ENCODE data around the gene COX7B2.

- TF ChIP-seq, protein P1, sequence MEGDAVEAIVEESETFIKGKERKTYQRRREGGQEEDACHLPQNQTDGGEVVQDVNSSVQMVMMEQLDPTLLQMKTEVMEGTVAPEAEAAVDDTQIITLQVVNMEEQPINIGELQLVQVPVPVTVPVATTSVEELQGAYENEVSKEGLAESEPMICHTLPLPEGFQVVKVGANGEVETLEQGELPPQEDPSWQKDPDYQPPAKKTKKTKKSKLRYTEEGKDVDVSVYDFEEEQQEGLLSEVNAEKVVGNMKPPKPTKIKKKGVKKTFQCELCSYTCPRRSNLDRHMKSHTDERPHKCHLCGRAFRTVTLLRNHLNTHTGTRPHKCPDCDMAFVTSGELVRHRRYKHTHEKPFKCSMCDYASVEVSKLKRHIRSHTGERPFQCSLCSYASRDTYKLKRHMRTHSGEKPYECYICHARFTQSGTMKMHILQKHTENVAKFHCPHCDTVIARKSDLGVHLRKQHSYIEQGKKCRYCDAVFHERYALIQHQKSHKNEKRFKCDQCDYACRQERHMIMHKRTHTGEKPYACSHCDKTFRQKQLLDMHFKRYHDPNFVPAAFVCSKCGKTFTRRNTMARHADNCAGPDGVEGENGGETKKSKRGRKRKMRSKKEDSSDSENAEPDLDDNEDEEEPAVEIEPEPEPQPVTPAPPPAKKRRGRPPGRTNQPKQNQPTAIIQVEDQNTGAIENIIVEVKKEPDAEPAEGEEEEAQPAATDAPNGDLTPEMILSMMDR (IDR thresholded peaks at IDR 0.05), result no peak
- no peak for TF ChIP-seq POLR2A (IDR thresholded peaks at IDR 0.05)
These were observed 191.1 kb downstream of the COX7B2 start for GRCh38 chr4:46717950-46718349.
